OCI-LY7 (cell line): Measurements from ENCODE around the gene FAN1. TPM values are rescaled to one million over a fixed set of nuclear protein-coding genes. Genes with fewer than 3 reads are reported as not detected.

Source experiments
- BruUV-seq: library from RNA; stranded (reverse); fragments of 400-500 nt; replicated peaks from 2 replicates; lab custom pipeline; 2021; lab: Mats Ljungman, UMichigan
- CTCF ChIA-PET: fragments of 300-600 bp; sonication (Branson Sonifier 250); formaldehyde crosslinking; loops from one replicate; lab custom pipeline; 2022; ENCODE audit warnings: antibody characterized with exemption; ENCODE audit not compliant: unreplicated experiment; lab: Charles Lee
- POLR2A ChIA-PET: fragments of 300-600 bp; sonication (Branson Sonifier 250); formaldehyde crosslinking; loops from one replicate; lab custom pipeline; 2022; ENCODE audit warnings: antibody characterized with exemption; lab: Charles Lee
- DNase-seq: peaks from one replicate; pipeline ENCODE4 v3.0.0-alpha.2; 2015; ENCODE audit warnings: low spot score
- H2AFZ ChIP-seq: fragments of 200-600 bp; sonication (generic), shearing (Covaris generic); 2 replicates; pipeline ENCODE4 v1.6.1; 2014; ENCODE audit warnings: mild to moderate bottlenecking, antibody characterized with exemption, low read length, moderate library complexity
- H3K27ac ChIP-seq: fragments of 200-600 bp; sonication (generic); 2 replicates; pipeline ENCODE4 v1.5.1; 2014; ENCODE audit warnings: mixed run types, low read depth, mild to moderate bottlenecking, moderate library complexity, low read length, inconsistent platforms; ENCODE audit not compliant: poor library complexity, severe bottlenecking
- H3K36me3 ChIP-seq: fragments of 200-600 bp; sonication (generic); 2 replicates; pipeline ENCODE4 v1.6.1; 2014; ENCODE audit warnings: mild to moderate bottlenecking, antibody characterized with exemption, low read length, moderate library complexity, mixed read lengths; ENCODE audit not compliant: insufficient read depth
- H3K4me1 ChIP-seq: fragments of 200-600 bp; sonication (generic); 2 replicates; pipeline ENCODE4 v1.5.1; 2014; ENCODE audit warnings: mild to moderate bottlenecking, low read length; ENCODE audit not compliant: insufficient read depth, poor library complexity, severe bottlenecking
- H3K4me2 ChIP-seq: fragments of 200-600 bp; sonication (generic); 2 replicates; pipeline ENCODE4 v1.6.1; 2014; ENCODE audit warnings: mild to moderate bottlenecking, low read length
- H3K4me3 ChIP-seq: fragments of 200-600 bp; sonication (generic); 2 replicates; pipeline ENCODE4 v1.5.1; 2014; ENCODE audit warnings: mild to moderate bottlenecking, low read depth, low read length; ENCODE audit not compliant: poor library complexity, severe bottlenecking
- H3K79me2 ChIP-seq: fragments of 200-600 bp; sonication (generic); 2 replicates; pipeline ENCODE4 v1.6.1; 2016; ENCODE audit warnings: low read depth, mild to moderate bottlenecking, low read length, moderate library complexity, mixed read lengths; ENCODE audit not compliant: insufficient read depth
- H3K9me2 ChIP-seq: fragments of 200-600 bp; sonication (generic); 2 replicates; pipeline ENCODE4 v1.6.1; 2016; ENCODE audit warnings: mild to moderate bottlenecking, low read length, mixed read lengths; ENCODE audit not compliant: insufficient read depth
- H3K9me3 ChIP-seq: fragments of 200-600 bp; sonication (generic); 2 replicates; pipeline ENCODE4 v1.6.1; 2014; ENCODE audit warnings: mild to moderate bottlenecking, mixed run types, low read length, mixed read lengths
- H4K20me1 ChIP-seq: fragments of 200-600 bp; sonication (generic); 2 replicates; pipeline ENCODE4 v1.6.1; 2014; ENCODE audit warnings: mild to moderate bottlenecking, antibody characterized with exemption, low read length, moderate library complexity, mixed read lengths; ENCODE audit not compliant: insufficient read depth
- CTCF ChIP-seq: fragments of 200-600 bp; sonication (generic); conservative IDR thresholded peaks from 2 replicates; pipeline ENCODE4 v1.5.1; 2014; ENCODE audit warnings: mild to moderate bottlenecking, antibody characterized with exemption, low read length, moderate library complexity, mixed read lengths
- EZH2phosphoT487 ChIP-seq: fragments of 200-600 bp; sonication (generic); IDR thresholded peaks from 2 replicates; pipeline ENCODE4 v1.6.1; 2018; ENCODE audit warnings: low read depth, borderline replicate concordance, mild to moderate bottlenecking, mixed run types, antibody characterized with exemption, low read length, moderate library complexity, mixed read lengths
- intact Hi-C: fragments of 100-400 bp; cut with micrococcal nuclease; formaldehyde crosslinking; loops from one replicate; pipeline ENCODE4 v1.10.0; 2022; ENCODE audit not compliant: unreplicated experiment
- total RNA-seq, 2 experiments: library from RNA; depleted of rRNA in 1 of 2; stranded (reverse); fragments of >200 nt in 1 of 2; shearing (Covaris generic) in 1 of 2; gene quantifications; 2 replicates each; pipeline ENCODE4 v1.2.3, GENCODE V29; 2014 to 2022

Gene FAN1
- total RNA-seq, 2 experiments from 2014 or later = 14.7 to 16.4 TPM

- no peaks in the 10 kb centered on the region for H3K9me2 ChIP-seq
- no TSS peak for BruUV-seq
- H2AFZ ChIP-seq = no peak overlapping the region
- no peak overlapping the region for H3K4me2 ChIP-seq
- ChIA-PET POLR2A (no interaction called here), CTCF (no interaction called here)
- H3K79me2 ChIP-seq = no peaks in the 10 kb centered on the region
- no peak overlapping the region for H3K4me3 ChIP-seq
- no peak for DNase-seq
- no peak for TF ChIP-seq CTCF
- TF ChIP-seq EZH2phosphoT487 = no peak
- H3K9me3 ChIP-seq = no peaks in the 10 kb centered on the region
- H3K27ac ChIP-seq = no peak overlapping the region
- intact Hi-C loops = no loop called here
- no peaks in the 10 kb centered on the region for H4K20me1 ChIP-seq
- peaks cover 64% of the 10 kb centered on the region for H3K36me3 ChIP-seq
- no peaks in the 10 kb centered on the region for H3K4me1 ChIP-seq
Measured at GRCh38 chr15:30926161-30926560, 22.4 kb downstream of the FAN1 start.

- no peak overlapping the region for H3K4me2 ChIP-seq
- no peaks in the 10 kb centered on the region for H3K9me3 ChIP-seq
- TF ChIP-seq CTCF = no peak
- no peak for TF ChIP-seq EZH2phosphoT487
- no peak for DNase-seq
- CTCF ChIA-PET = no interaction called here
- no peaks in the 10 kb centered on the region for H3K4me1 ChIP-seq
- no peak overlapping the region for H2AFZ ChIP-seq
- no TSS peak for BruUV-seq
- intact Hi-C loops = no loop called here
- POLR2A ChIA-PET = no interaction called here
- H4K20me1 ChIP-seq = no peaks in the 10 kb centered on the region
- no peaks in the 10 kb centered on the region for H3K9me2 ChIP-seq
- H3K27ac ChIP-seq = no peak overlapping the region
- H3K36me3 ChIP-seq = peaks cover 53% of the 10 kb centered on the region
- no peaks in the 10 kb centered on the region for H3K79me2 ChIP-seq
- no peak overlapping the region for H3K4me3 ChIP-seq
Measured at GRCh38 chr15:30927148-30927761, 23.5 kb downstream of the FAN1 start.

- Histone ChIP-seq H3K4me3 (no peak overlapping the region), H2AFZ (no peak overlapping the region), H3K4me1 (no peaks in the 10 kb centered on the region), H3K4me2 (no peak overlapping the region), H3K36me3 (peaks cover 44% of the 10 kb centered on the region), H3K27ac (no peak overlapping the region), H4K20me1 (no peaks in the 10 kb centered on the region), H3K79me2 (no peaks in the 10 kb centered on the region), H3K9me2 (no peaks in the 10 kb centered on the region), H3K9me3 (no peaks in the 10 kb centered on the region)
- POLR2A ChIA-PET = no interaction called here
- no TSS peak for BruUV-seq
- no peak for DNase-seq
- TF ChIP-seq EZH2phosphoT487 = no peak
- TF ChIP-seq CTCF = no peak
- CTCF ChIA-PET = no interaction called here
- intact Hi-C loops = no loop called here
Measured at GRCh38 chr15:30928076-30928475, 24.4 kb downstream of the FAN1 start.
